HG03045 (cell line): ENCODE results near the gene ATP11C.

Source experiments
- ATAC-seq: cut with Tn5 transposase; IDR thresholded peaks from one replicate; pipeline ENCODE4 v1.9.1; 2021; ENCODE audit warnings: mild to moderate bottlenecking, moderate library complexity; ENCODE audit not compliant: unreplicated experiment

The ATP11C gene

GRCh38 chrX:139815771-139816170 is 117.1 kb downstream of the ATP11C start:
- ATAC-seq, result no peak

- ATAC-seq, result no peak
Measured at GRCh38 chrX:139811942-139812629, 120.8 kb downstream of the ATP11C start.

GRCh38 chrX:139804482-139804881 is 128.4 kb downstream of the ATP11C start:
- ATAC-seq, result no peak

DNA sequence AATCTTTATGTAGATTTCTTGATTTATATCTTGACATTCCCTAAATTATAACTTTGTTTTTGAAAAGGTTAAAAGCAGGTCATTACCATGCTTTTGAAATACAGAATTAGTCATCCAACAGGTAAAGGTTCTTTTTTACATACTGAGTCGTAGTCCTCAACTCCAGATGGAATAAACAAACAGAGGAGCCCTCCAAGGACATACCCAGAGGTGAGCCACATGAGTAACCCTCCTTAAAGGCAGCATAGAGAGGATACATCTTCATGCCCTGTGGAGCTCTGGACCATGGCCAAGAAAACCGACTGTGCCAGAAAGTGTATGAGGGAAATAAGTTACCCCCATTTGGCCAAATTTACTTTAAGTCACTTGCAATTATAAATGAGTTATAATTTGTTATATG is 129.6 kb downstream of the ATP11C start:
- ATAC-seq, result no peak

DNA sequence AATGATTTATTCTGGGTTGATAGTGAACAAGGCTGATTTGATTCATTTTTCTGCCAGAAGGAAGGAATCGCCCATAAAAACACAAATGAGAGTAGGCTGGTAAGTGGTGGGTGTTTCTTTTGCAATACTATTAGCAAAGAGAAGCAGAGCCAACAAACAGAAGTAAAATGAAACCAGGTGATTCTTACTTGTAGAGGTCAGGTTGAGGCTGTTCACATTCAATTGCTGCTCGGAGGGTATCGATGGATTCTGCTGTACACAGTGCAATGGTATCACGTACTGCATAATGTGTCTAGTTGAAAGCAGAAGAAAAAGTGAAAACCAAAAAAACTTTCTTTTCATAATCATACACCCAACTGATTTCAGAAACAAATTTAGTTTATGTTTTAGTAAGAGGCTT is 130.8 kb downstream of the ATP11C start:
- no peak for ATAC-seq

DNA sequence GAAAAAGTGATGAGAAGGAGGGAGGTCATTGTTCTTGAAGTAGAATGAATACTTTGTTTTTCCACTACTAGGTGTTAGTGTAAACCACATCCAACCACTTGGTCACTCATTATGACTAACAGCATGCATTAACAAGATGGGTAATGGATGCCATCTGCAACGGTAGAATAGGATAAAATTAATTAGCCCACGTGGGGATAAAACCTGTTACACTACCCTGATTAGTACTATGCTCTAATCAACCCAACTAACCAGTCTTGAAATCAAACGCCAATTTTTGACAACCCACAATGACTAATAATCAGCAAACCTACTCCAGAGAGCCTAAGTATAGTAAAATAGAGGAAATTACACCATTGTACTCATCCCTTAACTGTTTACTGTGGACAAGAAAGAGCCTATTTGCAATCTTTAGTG is 131.4 kb downstream of the ATP11C start:
- ATAC-seq, result no peak

DNA sequence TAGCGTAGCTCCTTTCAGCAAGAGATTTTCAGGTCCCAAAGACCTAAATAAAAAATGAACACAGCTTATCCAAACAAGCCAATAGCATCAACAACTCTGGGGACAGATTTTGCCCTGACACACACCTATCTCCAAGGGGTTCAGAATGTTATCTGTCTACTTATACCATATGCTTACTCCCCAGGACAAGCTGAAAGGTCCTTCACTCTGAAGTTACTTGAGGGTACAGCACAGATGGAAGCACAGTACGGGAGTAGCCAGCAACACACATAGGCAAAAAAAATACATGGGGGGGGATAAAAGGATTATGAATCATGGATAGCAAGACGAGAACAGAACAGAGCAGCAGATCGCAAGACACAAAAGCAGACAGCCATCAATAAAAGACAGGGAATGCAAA is 134.2 kb downstream of the ATP11C start:
- no peak for ATAC-seq

- ATAC-seq, result peak; percentile 98
Measured at GRCh38 chrX:139795196-139795595, 137.7 kb downstream of the ATP11C start.

- no peak for ATAC-seq
Measured at GRCh38 chrX:139787601-139788000, 145.3 kb downstream of the ATP11C start.

DNA sequence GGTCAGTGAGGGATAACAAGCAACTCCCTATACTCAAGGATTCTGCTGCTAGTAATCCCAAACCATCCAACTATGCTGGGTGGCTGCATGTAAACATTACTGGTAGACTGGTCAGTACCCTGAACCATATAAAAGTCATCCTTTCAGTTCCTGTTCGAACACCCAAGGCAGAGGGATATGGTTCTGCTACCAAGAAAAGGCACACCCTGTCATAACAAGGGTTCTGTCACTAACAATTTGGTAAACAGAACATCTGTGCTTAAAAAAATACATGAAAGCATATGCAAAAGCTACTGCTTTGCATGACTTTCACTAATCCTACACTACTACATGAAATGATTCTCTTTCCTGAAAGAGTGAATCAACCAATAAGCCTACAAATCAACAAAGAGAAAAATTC is 148.0 kb downstream of the ATP11C start:
- peak; percentile 97 for ATAC-seq

- ATAC-seq, result no peak
Measured at GRCh38 chrX:139783959-139784358, 148.9 kb downstream of the ATP11C start.

DNA sequence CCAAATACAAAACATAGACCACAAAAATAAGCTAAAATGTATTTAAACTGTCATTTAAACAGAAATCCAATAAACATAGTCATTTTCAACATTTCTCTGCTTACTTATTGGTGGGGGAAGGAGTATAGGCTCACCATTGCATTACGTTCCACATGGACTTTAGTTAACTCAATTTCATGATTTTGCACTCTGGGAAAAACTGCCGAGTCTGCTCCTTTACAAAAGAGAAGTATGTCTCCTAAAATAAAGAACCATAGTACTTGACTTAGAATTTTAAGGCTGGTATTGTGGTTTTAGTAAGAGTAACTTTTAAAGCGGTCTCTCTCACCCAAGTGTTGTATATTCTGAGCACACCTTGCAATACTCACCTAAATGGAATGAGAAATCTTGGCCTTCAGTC is 149.8 kb downstream of the ATP11C start:
- ATAC-seq, result no peak

DNA sequence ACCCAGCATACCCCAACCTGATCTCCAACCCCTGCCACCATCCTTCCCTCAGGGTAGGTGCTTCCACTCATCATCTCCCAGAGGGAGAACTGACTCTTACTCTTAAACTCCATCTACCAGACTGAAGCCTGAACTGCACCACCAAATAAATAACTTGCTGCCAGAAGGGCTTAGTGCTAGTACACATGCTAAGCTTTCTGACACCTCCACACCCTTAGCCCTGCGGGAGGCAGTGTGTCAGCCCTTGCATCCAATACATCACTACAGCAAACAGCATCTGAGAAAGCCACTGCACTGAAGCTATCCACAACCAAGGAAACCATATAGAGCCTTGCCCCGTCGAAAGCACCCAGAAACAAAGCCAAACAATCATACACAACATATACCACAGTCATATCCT is 156.3 kb downstream of the ATP11C start:
- no peak for ATAC-seq

GRCh38 chrX:139770366-139770765 is 162.5 kb downstream of the ATP11C start:
- ATAC-seq, result no peak

- ATAC-seq, result peak; percentile 61
Measured at GRCh38 chrX:139766545-139766983, 166.3 kb downstream of the ATP11C start.

DNA sequence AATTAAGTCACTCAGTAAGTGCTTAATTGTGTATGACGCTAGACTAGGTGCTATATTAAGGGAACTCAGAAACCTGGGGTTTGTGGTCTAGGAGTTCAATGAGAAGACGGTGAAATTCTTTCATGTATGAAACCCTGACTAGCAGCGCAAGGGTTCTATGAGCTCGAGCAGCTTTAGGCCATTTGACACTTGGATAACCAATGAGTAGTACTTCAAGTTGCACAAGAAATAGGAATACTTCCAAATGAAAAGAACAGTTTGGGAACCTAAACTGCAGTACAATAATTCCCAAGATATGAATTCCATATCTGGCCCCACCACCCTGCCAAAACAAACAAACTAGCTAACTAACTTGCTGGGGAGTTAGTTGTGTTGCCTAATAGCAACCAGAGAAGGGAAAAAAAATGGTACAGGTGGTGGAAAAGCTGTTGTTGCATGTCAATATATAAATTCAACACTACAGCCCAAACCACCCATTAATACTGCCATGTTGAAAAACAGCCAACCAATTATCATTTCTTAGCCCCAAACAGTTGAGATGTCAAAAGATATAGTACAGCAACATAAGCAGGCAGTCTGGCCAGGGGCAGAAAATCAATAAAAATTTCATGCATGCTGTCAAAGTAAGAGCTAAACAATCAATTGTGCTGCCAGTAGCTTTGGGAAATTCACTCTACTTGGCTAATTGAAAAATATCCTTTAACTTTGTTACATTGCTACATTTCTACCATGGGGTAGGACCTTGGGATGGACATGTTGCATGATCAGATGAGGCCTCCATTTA is 170.3 kb downstream of the ATP11C start:
- no peak for ATAC-seq

DNA sequence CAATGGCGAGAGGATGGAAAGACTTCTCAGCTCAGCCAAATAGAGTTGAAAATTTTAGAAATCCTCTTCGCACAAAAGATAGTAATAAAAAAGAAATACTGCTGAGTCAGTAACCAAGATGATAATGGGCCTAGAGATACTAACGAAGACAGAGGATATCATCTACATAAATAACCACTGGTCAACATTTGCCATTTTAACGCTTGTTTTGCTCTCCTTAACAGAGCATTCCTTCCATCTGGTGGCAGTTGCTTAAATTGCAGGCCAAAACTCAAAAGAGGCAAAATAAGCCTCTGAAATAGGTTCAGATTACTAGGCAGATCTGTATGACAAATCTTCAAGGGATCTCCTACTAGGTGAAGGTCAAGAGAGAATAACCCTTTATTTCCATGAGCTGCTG is 173.2 kb downstream of the ATP11C start:
- no peak for ATAC-seq

- ATAC-seq, result no peak
Measured at GRCh38 chrX:139758809-139759208, 174.0 kb downstream of the ATP11C start.

GRCh38 chrX:139758250-139758649 is 174.6 kb downstream of the ATP11C start:
- ATAC-seq, result no peak

DNA sequence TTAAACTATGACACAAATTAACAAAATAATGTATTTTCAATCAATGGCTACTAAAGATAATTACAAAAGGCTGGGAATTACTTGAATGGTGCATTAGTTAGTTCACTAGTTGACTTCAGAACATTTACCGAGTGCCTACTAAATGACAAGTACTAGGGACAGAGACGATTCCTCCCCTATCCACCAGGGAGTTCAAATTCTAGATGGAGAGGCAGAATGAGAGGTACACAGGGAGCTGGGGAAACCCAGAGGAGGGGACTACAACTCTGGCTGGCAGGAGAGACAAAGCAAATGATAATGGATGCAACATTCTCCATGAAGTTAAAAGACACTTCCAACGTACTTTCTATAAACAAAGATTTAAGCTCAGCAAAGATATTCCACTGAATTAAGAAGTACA is 181.8 kb downstream of the ATP11C start:
- ATAC-seq, result no peak

DNA sequence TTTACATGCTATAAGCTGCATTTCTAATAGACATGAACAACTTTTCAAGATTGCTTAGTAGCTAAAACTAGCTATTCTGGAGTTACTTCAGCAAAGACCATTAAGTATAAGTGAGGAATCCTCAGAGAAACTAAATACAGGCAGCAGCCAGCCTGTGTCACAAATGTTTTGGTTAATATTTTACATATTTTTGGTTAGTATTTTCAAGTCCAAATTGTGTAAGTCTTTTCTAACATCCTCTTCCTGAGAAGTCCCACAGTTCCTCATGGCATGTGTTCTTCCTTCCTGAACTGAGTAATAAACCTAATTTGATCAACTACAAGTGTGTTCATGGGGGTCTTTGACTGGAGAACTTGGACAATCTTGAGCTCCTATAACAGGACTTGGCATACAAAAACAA is 182.5 kb downstream of the ATP11C start:
- no peak for ATAC-seq

- ATAC-seq, result peak; percentile 93
Measured at GRCh38 chrX:139739138-139739537, 193.7 kb downstream of the ATP11C start.
